Measurements from ENCODE around the gene HPN. TPM values are rescaled to one million over a fixed set of nuclear protein-coding genes. Genes with fewer than 3 reads are reported as not detected.
A peak's percentile ranks its signal among the peaks of the same experiment; 100 is the strongest.

The HPN gene
- total and polyA plus RNA-seq, 9 donors: 0.42 to 21.1 (median 2.9) TPM; not detected in 1

GRCh38 chr19:34999498-35000337 is 41.8 kb upstream of the HPN start, which contains the start of gene GRAMD1A:
GRAMD1A (plus strand) TSS chr19:35000323; CDS start chr19:35000479, 156 bp downstream.
- Histone ChIP-seq H3K36me3 (no peaks in the 10 kb centered on the region), H3K27me3 (no peaks in the 10 kb centered on the region), H3K4me3 (peak within 1 kb of the TSS; percentile 91), H3K27ac (peak within 1 kb of the TSS; percentile 97 to 99), H3K4me1 (ENCODE audit: insufficient read depth) (peaks cover 28% of the 10 kb centered on the region), H3K9me3 (no peaks in the 10 kb centered on the region)
- intact Hi-C loops (cut with DNase I): no loop called here
- TF ChIP-seq EP300 (IDR thresholded peaks at IDR 0.05) (peak; percentile 76), POLR2A (IDR thresholded peaks at IDR 0.05) (peak; percentile 87), CTCF (IDR thresholded peaks at IDR 0.05) (no peak)
- DNase-seq: peak; percentile 88 to 93 (median 92)
- WGBS, 3 donors: 1% methylated on average over 43 to 45 of the region's 45 CpGs

- Histone ChIP-seq H3K36me3 (no peaks in the 10 kb centered on the region), H3K9me3 (no peaks in the 10 kb centered on the region), H3K27ac (peak overlapping the region; percentile 97 to 99), H3K4me1 (ENCODE audit: insufficient read depth) (peaks cover 25% of the 10 kb centered on the region), H3K27me3 (no peaks in the 10 kb centered on the region), H3K4me3 (peak overlapping the region; percentile 91)
- DNase-seq: no peak
- 1 to 3% methylated on average over 26 to 37 of the region's 37 CpGs; no CpG with 5 or more reads in 1 of the 3 donors for WGBS, 3 donors
- TF ChIP-seq CTCF (IDR thresholded peaks at IDR 0.05) (no peak), EP300 (IDR thresholded peaks at IDR 0.05) (no peak), POLR2A (IDR thresholded peaks at IDR 0.05) (no peak)
- intact Hi-C loops (cut with DNase I): no loop called here
Measured at GRCh38 chr19:35000338-35000646, 41.2 kb upstream of the HPN start.

GRCh38 chr19:35000647-35001501 is 40.6 kb upstream of the HPN start:
- H3K4me1 ChIP-seq (ENCODE audit: insufficient read depth): peaks cover 25% of the 10 kb centered on the region
- 2 to 3% (median 3%) methylated on average over 30 to 46 of the region's 46 CpGs for WGBS, 3 donors
- intact Hi-C loops (cut with DNase I): no loop called here

More at GRCh38 chr19:35000647-35001501, 40.6 kb upstream of the HPN start:
- Histone ChIP-seq H3K4me3 (peak overlapping the region; percentile 91), H3K9me3 (no peaks in the 10 kb centered on the region), H3K27ac (peak overlapping the region; percentile 97 to 99), H3K27me3 (no peaks in the 10 kb centered on the region), H3K36me3 (no peaks in the 10 kb centered on the region)
- peak in 4 of 5 donors; percentile 51 to 72 (median 70) for DNase-seq
- TF ChIP-seq EP300 (IDR thresholded peaks at IDR 0.05) (no peak), CTCF (IDR thresholded peaks at IDR 0.05) (no peak), POLR2A (IDR thresholded peaks at IDR 0.05) (no peak)
